ENCODE data around the gene CALD1.

CALD1 gene

DNA sequence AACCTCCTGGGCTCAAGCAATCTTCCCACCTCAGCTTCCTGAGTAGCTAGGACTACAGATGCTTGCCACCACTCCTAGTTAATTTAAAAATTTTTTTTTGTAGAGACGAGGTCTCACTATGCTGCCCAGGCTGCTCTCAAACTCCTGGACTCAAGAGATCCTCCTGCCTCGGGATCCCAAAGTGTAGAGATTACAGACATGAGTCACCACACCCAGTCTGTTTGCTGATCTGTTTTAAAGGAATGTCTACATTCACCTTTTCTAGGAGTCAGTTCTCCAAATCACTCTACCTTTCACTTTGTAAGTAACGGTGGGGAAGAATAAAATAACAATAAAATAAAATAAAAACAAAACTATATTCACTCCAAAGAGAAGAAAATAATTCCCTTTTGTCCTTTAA, 120.3 kb downstream of the CALD1 start:
- TF ChIP-seq, protein P1, sequence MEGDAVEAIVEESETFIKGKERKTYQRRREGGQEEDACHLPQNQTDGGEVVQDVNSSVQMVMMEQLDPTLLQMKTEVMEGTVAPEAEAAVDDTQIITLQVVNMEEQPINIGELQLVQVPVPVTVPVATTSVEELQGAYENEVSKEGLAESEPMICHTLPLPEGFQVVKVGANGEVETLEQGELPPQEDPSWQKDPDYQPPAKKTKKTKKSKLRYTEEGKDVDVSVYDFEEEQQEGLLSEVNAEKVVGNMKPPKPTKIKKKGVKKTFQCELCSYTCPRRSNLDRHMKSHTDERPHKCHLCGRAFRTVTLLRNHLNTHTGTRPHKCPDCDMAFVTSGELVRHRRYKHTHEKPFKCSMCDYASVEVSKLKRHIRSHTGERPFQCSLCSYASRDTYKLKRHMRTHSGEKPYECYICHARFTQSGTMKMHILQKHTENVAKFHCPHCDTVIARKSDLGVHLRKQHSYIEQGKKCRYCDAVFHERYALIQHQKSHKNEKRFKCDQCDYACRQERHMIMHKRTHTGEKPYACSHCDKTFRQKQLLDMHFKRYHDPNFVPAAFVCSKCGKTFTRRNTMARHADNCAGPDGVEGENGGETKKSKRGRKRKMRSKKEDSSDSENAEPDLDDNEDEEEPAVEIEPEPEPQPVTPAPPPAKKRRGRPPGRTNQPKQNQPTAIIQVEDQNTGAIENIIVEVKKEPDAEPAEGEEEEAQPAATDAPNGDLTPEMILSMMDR (IDR thresholded peaks at IDR 0.05; ENCODE audit: extremely low read depth, missing control alignments) = no peak
- no peak for DNase-seq (ENCODE audit: low spot score)

DNA sequence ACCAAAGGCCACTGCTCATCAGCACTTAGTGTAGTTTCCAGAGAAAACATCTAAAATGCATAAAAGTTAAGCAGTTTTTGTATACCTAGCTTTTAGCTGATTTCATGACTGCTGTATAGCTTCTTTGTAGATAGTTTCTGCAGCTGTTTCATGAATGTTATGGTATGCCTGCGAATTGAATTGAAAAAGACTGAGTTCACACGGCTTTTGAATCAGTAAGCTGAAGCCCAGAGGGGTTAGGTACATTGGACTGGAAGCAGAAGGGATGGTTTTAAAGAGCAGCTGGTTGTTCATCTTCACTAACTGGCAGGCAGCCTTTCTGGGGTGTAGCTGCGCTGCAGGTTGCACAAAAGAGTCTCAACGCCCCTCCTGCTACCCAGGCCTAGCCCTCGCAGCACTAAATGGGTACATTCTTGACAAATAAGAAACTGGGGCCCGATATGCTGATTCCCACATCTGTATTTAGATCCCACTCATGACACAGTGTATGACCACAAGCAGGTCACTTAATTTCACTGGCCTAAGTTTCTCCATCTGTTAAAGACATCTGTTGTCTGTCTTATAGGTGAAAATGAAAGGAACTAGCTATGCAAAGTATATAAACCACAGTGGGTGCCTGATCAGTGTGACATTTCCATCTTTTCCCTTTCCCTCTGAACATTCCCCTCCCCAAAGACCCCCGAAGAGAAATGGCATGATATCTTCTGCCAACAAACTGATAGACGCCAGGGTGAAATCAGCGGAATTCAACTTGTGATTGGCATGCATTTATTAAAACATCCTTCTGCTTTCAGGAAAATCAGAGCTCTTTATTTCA, 120.9 kb downstream of the CALD1 start:
- DNase-seq (ENCODE audit: low spot score) = peak; percentile 43
- TF ChIP-seq, protein P1 (IDR thresholded peaks at IDR 0.05; ENCODE audit: extremely low read depth, missing control alignments) = no peak

DNA sequence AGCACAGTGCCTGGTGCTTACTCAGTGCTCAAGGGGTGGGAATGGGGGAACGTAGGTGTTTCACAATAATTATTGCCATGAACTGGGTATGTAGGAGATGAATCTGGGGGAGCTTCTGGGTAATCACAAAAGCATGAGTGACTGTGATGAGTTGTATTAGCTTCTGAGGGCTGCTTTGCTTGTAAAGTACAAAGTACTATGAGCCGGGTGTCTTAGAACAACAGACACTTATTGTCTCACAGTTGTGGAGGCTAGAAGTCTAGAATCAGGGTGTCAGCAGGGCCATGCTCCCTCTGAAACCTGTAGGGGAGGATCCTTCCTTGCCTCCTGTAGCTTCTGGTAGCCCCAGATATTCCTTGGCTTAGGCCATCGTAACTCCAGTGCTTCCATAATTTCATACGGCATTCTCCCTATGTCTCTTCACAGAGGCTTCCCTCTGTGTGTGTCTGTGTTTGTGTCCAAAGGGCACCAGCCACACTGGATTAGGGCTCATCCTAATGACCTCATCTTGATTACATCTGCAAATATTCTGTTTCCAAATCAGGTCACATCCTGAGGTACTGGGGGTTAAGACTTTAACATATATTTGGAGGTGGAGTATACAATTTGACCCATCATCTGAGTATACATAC, 122.1 kb downstream of the CALD1 start:
- no peak for DNase-seq (ENCODE audit: low spot score)
- TF ChIP-seq, protein P1 (IDR thresholded peaks at IDR 0.05; ENCODE audit: extremely low read depth, missing control alignments) = no peak

DNA sequence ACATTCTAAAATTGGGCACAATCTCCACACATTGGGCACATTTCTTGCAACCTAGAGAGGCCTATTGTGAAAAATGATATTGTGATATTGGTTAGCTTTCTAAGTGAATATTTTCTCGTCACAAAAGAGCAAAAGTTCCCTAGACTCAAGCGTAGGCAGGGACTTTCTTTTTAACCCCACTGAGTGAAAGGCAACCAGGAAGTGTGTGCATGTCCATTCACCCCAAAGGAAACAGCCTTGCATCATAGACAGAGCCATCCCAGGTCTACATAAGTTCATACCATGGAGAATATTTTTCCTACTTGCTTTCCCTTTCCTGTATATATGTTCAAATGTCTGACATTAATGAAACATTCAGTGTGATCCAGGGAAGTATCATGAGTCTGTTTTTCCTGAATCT, 122.6 kb downstream of the CALD1 start:
- no peak for DNase-seq (ENCODE audit: low spot score)
- TF ChIP-seq, protein P1 (IDR thresholded peaks at IDR 0.05; ENCODE audit: extremely low read depth, missing control alignments) = no peak

DNA sequence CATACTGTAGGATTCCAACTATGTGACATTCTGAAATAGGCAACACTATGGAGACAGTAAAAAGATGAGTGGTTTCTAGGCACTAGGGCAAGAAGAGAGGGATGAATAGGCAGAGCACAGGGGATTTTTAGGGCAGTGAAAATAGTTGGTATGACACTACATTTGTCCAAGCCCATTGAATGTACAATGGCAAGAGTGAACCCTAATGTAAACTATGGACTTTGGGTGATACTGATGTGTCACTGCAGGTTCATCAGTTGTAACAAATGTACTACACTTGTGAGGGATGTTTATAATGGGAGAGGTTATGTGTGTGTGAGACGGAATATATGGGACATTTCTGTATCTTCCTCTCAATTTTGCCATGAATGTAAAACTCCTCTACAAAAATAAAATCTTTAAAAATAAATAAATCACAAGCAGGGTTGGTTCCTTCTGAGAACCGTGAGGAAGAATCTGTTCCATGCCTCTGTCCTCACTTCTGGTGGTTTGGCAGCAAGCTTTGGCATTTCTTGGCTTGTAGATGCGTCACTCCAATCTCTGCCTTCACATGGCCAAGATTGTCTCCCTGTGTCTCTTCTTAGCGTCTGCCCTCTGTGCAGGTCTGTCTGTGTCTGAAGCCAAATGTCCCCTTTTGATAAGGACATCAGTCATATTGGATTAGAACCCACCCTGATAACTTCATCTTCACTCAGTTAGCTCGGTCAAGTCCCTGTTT, 123.8 kb downstream of the CALD1 start:
- TF ChIP-seq, protein P1 (IDR thresholded peaks at IDR 0.05; ENCODE audit: extremely low read depth, missing control alignments) = no peak
- DNase-seq (ENCODE audit: low spot score) = no peak

DNA sequence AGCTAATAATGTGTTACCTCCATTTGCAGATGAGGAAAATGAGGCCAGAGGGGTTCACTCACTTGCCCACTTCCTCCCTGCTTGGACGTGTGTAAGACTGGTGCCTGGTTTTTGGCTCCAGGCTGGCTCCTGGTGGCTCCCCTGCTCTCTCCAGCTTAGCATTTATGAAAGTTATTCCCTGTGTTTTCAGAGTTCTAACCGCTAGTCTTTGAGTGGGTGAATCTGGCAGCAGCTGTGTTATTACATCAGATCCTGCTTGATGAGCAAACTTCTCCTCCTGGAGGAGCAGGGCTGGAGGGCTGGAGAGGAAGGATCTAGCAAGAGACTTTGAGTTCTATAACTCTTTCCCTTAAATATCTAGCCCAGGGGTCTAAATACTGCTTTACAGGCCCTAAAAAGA, 125.9 kb downstream of the CALD1 start:
- DNase-seq (ENCODE audit: low spot score) = no peak
- TF ChIP-seq, protein P1 (IDR thresholded peaks at IDR 0.05; ENCODE audit: extremely low read depth, missing control alignments) = no peak

DNA sequence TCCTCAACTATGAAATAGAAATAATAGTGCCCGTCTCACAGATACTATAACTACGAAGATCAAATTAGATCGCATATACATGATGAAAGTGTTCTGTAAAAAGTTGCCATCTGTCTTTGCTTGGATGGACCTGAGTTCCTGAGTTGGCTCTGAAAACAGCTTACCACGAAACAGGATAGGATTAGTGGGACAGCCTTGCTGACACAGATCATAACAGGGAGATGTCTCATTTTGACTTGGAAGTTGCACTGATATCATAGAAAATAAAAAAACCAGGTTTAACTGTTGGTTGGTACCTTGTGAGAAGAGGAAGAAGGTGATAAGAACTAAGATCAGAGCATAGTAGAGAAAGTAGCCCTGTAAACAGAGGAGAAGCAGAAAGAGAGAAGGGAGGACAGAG, 127.6 kb downstream of the CALD1 start:
- no peak for DNase-seq (ENCODE audit: low spot score)
- TF ChIP-seq, protein P1 (IDR thresholded peaks at IDR 0.05; ENCODE audit: extremely low read depth, missing control alignments) = no peak

Data from GM20000 (cell line).